PC-3 (cell line): ENCODE results near the gene PHACTR2. TPM values are rescaled to one million over a fixed set of nuclear protein-coding genes. Genes with fewer than 3 reads are reported as not detected.

Experiments
- ATAC-seq: fragments of 200-7000 bp; cut with Tn5 transposase; 2 replicates; pipeline ENCODE4 v1.9.1; 2020; ENCODE audit warnings: mild to moderate bottlenecking, moderate library complexity
- BruUV-seq: library from RNA; stranded (reverse); fragments of 400-500 nt; replicated peaks from 2 replicates; lab custom pipeline; 2021; lab: Mats Ljungman, UMichigan
- CTCF ChIA-PET: fragments of 300-600 bp; sonication (Branson Sonifier 250); formaldehyde crosslinking; loops from one replicate; lab custom pipeline; 2022; ENCODE audit warnings: antibody characterized with exemption; lab: Charles Lee
- POLR2A ChIA-PET: fragments of 300-600 bp; sonication (Branson Sonifier 250); formaldehyde crosslinking; loops from one replicate; lab custom pipeline; 2022; ENCODE audit warnings: antibody characterized with exemption; ENCODE audit not compliant: unreplicated experiment; lab: Charles Lee
- DNase-seq: peaks from one replicate; pipeline ENCODE4 v3.0.0-alpha.2; 2015
- H2AFZ ChIP-seq: fragments of 300-600 bp; sonication (generic); 2 replicates; pipeline ENCODE4 v1.6.0; 2016; ENCODE audit warnings: antibody characterized with exemption, low read length
- H3F3A ChIP-seq: fragments of 300-600 bp; sonication (generic); one replicate; pipeline ENCODE4 v1.6.0; 2017; ENCODE audit warnings: antibody characterized with exemption, low read length, control low read depth, mild to moderate bottlenecking; ENCODE audit not compliant: unreplicated experiment
- H3K27ac ChIP-seq: fragments of 300-600 bp; sonication (generic); 2 replicates; pipeline ENCODE4 v1.5.1; 2016; ENCODE audit warnings: mild to moderate bottlenecking, low read length
- H3K27me3 ChIP-seq: fragments of 300-600 bp; sonication (generic); 2 replicates; pipeline ENCODE4 v1.6.1; 2016; ENCODE audit warnings: low read length, mixed read lengths
- H3K36me3 ChIP-seq: fragments of 300-600 bp; sonication (generic); 2 replicates; pipeline ENCODE4 v1.6.1; 2016; ENCODE audit warnings: low read depth, mixed run types, low read length, mixed read lengths
- H3K4me1 ChIP-seq: fragments of 300-600 bp; sonication (generic); 2 replicates; pipeline ENCODE4 v1.5.1; 2016; ENCODE audit warnings: low read length; ENCODE audit not compliant: insufficient read depth
- H3K4me2 ChIP-seq: fragments of 300-600 bp; sonication (generic); 2 replicates; pipeline ENCODE4 v1.6.0; 2016; ENCODE audit warnings: low read length
- H3K4me3 ChIP-seq: fragments of 300-600 bp; sonication (generic); 2 replicates; pipeline ENCODE4 v1.5.1; 2016; ENCODE audit warnings: mild to moderate bottlenecking, low read length, mixed read lengths
- H3K79me2 ChIP-seq: fragments of 300-600 bp; sonication (generic); 2 replicates; pipeline ENCODE4 v1.6.1; 2017; ENCODE audit warnings: low read length, mixed read lengths
- H3K9ac ChIP-seq: fragments of 300-600 bp; sonication (generic); 2 replicates; pipeline ENCODE4 v1.6.0; 2016; ENCODE audit warnings: mild to moderate bottlenecking, low read length
- H3K9me2 ChIP-seq: fragments of 300-600 bp; sonication (generic); replicated peaks from 2 replicates; pipeline ENCODE4 v1.6.1; 2016; ENCODE audit warnings: mixed run types, low read length, mixed read lengths
- H3K9me3 ChIP-seq: fragments of 300-600 bp; sonication (generic); 2 replicates; pipeline ENCODE4 v1.6.1; 2016; ENCODE audit warnings: low read length, mixed read lengths
- H4K20me1 ChIP-seq: fragments of 300-600 bp; sonication (generic); 2 replicates; pipeline ENCODE4 v1.6.1; 2016; ENCODE audit warnings: low read length, mixed read lengths
- CTCF ChIP-seq: fragments of 300-600 bp; sonication (generic); conservative IDR thresholded peaks from 2 replicates; pipeline ENCODE4 v1.5.1; 2017; ENCODE audit warnings: antibody characterized with exemption, low read depth, mild to moderate bottlenecking, low read length
- EZH2 ChIP-seq: fragments of 300-600 bp; sonication (generic); IDR thresholded peaks from one replicate; pipeline ENCODE4 v1.6.1; 2017; ENCODE audit warnings: antibody characterized with exemption, mild to moderate bottlenecking, low read length; ENCODE audit not compliant: unreplicated experiment
- EZH2phosphoT487 ChIP-seq: fragments of 300-600 bp; sonication (generic); IDR thresholded peaks from 2 replicates; pipeline ENCODE4 v1.6.1; 2018; ENCODE audit warnings: mild to moderate bottlenecking, antibody characterized with exemption, low read length, borderline replicate concordance
- intact Hi-C: fragments of 100-400 bp; cut with micrococcal nuclease; formaldehyde crosslinking; loops from 2 replicates; pipeline ENCODE4 v1.9.0; 2023
- total RNA-seq: library from RNA; depleted of rRNA; stranded (reverse); fragments of >200 nt; gene quantifications from 2 replicates; pipeline ENCODE4 v1.2.3, GENCODE V29; 2014

The PHACTR2 gene
- total RNA-seq, 1 experiment from 2014 or later: 19.4 TPM

GRCh38 chr6:143842902-143843676, 165.3 kb downstream of the PHACTR2 start, which contains the start of gene LTV1:
Gene LTV1 (plus strand): TSS chr6:143843338. CDS start chr6:143843478, 140 bp downstream.
- H3K9me3 ChIP-seq: no peaks in the 10 kb centered on the region

GRCh38 chr6:143843677-143843999, 165.9 kb downstream of the PHACTR2 start:
- Histone ChIP-seq H3K4me2 (peak overlapping the region; percentile 97), H2AFZ (peak overlapping the region; percentile 97), H3K9ac (peak overlapping the region; percentile 98), H3K9me3 (no peaks in the 10 kb centered on the region), H3K9me2 (no peaks in the 10 kb centered on the region), H3K4me3 (peak overlapping the region; percentile 85), H3F3A (no peaks in the 10 kb centered on the region), H3K4me1 (peaks cover 9% of the 10 kb centered on the region; the same call in 1 of the 2 replicates), H3K79me2 (peaks cover 52% of the 10 kb centered on the region), H3K27ac (peak overlapping the region; percentile 54), H3K36me3 (peaks cover 36% of the 10 kb centered on the region), H3K27me3 (no peaks in the 10 kb centered on the region), H4K20me1 (no peaks in the 10 kb centered on the region)
- ATAC-seq: peak; percentile 11
- POLR2A ChIA-PET: interaction anchor here (1.0 kb wide), 1 partner anchor 147 kb away, joined by 4 read pairs; no protein-coding TSS in a partner anchor
- intact Hi-C loops: loop anchor here (5.0 to 10.0 kb wide), 3 partner anchors 99 to 266 kb away; partner anchors contain the start of gene PHACTR2
- CTCF ChIA-PET: interaction anchor here (0.5 to 2.1 kb wide), 2 partner anchors 268 to 1369 kb away, joined by 3 to 11 read pairs; no protein-coding TSS in a partner anchor
- no peak for DNase-seq
- TF ChIP-seq EZH2phosphoT487: no peak
- no peak for TF ChIP-seq CTCF
- no peak for TF ChIP-seq EZH2
- TSS peak; percentile 47 for BruUV-seq

More at GRCh38 chr6:143842902-143843676, 165.3 kb downstream of the PHACTR2 start, which contains the start of gene LTV1:
- Histone ChIP-seq H3F3A (no peaks in the 10 kb centered on the region), H3K4me2 (peak within 1 kb of the TSS; percentile 97), H3K4me1 (peaks cover 9% of the 10 kb centered on the region; the same call in 1 of the 2 replicates), H3K36me3 (peaks cover 31% of the 10 kb centered on the region), H3K9me2 (no peaks in the 10 kb centered on the region), H3K27me3 (no peaks in the 10 kb centered on the region), H4K20me1 (no peaks in the 10 kb centered on the region), H3K79me2 (peaks cover 47% of the 10 kb centered on the region), H2AFZ (peak within 1 kb of the TSS; percentile 97), H3K9ac (peak within 1 kb of the TSS; percentile 98), H3K27ac (peak within 1 kb of the TSS; percentile 54), H3K4me3 (peak within 1 kb of the TSS; percentile 85)
- BruUV-seq: no TSS peak
- TF ChIP-seq EZH2: no peak
- TF ChIP-seq CTCF: no peak
- TF ChIP-seq EZH2phosphoT487: no peak
- ATAC-seq: peak; percentile 98
- intact Hi-C loops: loop anchor here (5.0 to 10.0 kb wide), 3 partner anchors 98 to 266 kb away; partner anchors contain the start of gene PHACTR2
- CTCF ChIA-PET: interaction anchor here (0.5 to 2.1 kb wide), 2 partner anchors 268 to 1368 kb away, joined by 3 to 11 read pairs; no protein-coding TSS in a partner anchor
- DNase-seq: peak; percentile 92
- POLR2A ChIA-PET: interaction anchor here (0.6 to 1.0 kb wide), 2 partner anchors 10 to 146 kb away, joined by 3 to 4 read pairs; no protein-coding TSS in a partner anchor
